Natural killer cell (primary cell): ENCODE measurements around the gene EPB41L4A. TPM values are rescaled to one million over a fixed set of nuclear protein-coding genes. Genes with fewer than 3 reads are reported as not detected.

Experiments
- ATAC-seq, 3 donors: fragments of 150-1000 bp in 2 of 3; fragments of 200-7000 bp in 1 of 3; cut with Tn5 transposase; 1 replicate in 1 of 3; 2 replicates in 2 of 3; pipeline ENCODE4 v1.10.0; 2021; ENCODE audit warnings: mild to moderate bottlenecking in 2 of 3, moderate library complexity in 2 of 3
- DNase-seq, 2 donors: peaks; one replicate each; pipeline versions ENCODE4 v3.0.0 to v3.0.0-alpha.2; 2013 to 2021; ENCODE audit warnings: mixed read lengths in 1 of 2
- H3K27ac ChIP-seq: one replicate; pipeline ENCODE4 v1.5.1; 2013; ENCODE audit warnings: mild to moderate bottlenecking, low read length
- H3K27me3 ChIP-seq: one replicate; pipeline ENCODE4 v1.6.1; 2013; ENCODE audit warnings: low read length; ENCODE audit not compliant: control insufficient read depth, insufficient read depth
- H3K36me3 ChIP-seq: one replicate; pipeline ENCODE4 v1.6.1; 2013; ENCODE audit warnings: low read length; ENCODE audit not compliant: control insufficient read depth, insufficient read depth
- H3K4me1 ChIP-seq: one replicate; pipeline ENCODE4 v1.6.1; 2013; ENCODE audit warnings: low read length; ENCODE audit not compliant: control insufficient read depth, insufficient read depth
- H3K4me3 ChIP-seq: one replicate; pipeline ENCODE4 v1.5.1; 2013; ENCODE audit warnings: low read length
- H3K9me3 ChIP-seq: one replicate; pipeline ENCODE4 v1.6.1; 2013; ENCODE audit warnings: low read length; ENCODE audit not compliant: control insufficient read depth, insufficient read depth
- H3K27ac Mint-ChIP-seq, 2 donors: one replicate each; pipeline ENCODE4 v1.8.0; 2022; ENCODE audit warnings: mild to moderate bottlenecking in 2 of 2, mixed read lengths in 2 of 2, moderate library complexity in 1 of 2
- H3K27me3 Mint-ChIP-seq, 2 donors: one replicate each; pipeline ENCODE4 v1.8.0; 2022; ENCODE audit warnings: low read depth in 2 of 2, mixed read lengths in 2 of 2
- H3K36me3 Mint-ChIP-seq: one replicate; pipeline ENCODE4 v1.8.0; 2022; ENCODE audit warnings: mixed read lengths
- H3K4me1 Mint-ChIP-seq, 2 donors: one replicate each; pipeline ENCODE4 v1.8.0; 2022; ENCODE audit warnings: mixed read lengths in 2 of 2
- H3K4me3 Mint-ChIP-seq: one replicate; pipeline ENCODE4 v1.8.0; 2022; ENCODE audit warnings: mild to moderate bottlenecking, moderate library complexity, mixed read lengths
- H3K9me3 Mint-ChIP-seq, 2 donors: one replicate each; pipeline ENCODE4 v1.8.0; 2022; ENCODE audit warnings: mixed read lengths in 2 of 2
- CTCF ChIP-seq: fragments of 200-600 bp; IDR thresholded peaks from one replicate; pipeline ENCODE4 v1.8.0; 2022; ENCODE audit warnings: antibody characterized with exemption
- WGBS: methylation state at CpG from one replicate; pipeline ENCODE4 v1.1.7; 2013; ENCODE audit warnings: missing lambda C conversion rate; ENCODE audit not compliant: insufficient coverage; 5-methylcytosine and 5-hydroxymethylcytosine counted together
- intact Hi-C: fragments of 100-400 bp; cut with micrococcal nuclease; formaldehyde crosslinking; loops from one replicate; pipeline ENCODE4 v1.14.2; 2022
- total RNA-seq, 4 donors: library from RNA; stranded (reverse); fragments of 120-200 nt in 1 of 4; gene quantifications; one replicate each; pipeline versions ENCODE4 v1.2.3 to v1.2.4, GENCODE V29; 2013 to 2022

EPB41L4A gene
- total RNA-seq, 3 donors from 2014 or later (not counting 1 experiment from before 2014, with no cell fraction given) = 21.9 to 30.4 (median 22.1) TPM

GRCh38 chr5:112117551-112117950 lies 301.5 kb downstream of the EPB41L4A start:
- ATAC-seq (no peak), DNase-seq (no peak)
- Histone ChIP-seq H3K4me3 (no peak overlapping the region), H3K36me3 (no peaks in the 10 kb centered on the region), H3K27me3 (no peaks in the 10 kb centered on the region), H3K9me3 (peaks cover 4% of the 10 kb centered on the region), H3K4me1 (no peaks in the 10 kb centered on the region), H3K27ac (no peak overlapping the region)
- TF ChIP-seq CTCF = no peak
- H3K9me3 Mint-ChIP-seq = peaks cover 2 to 3% of the 10 kb centered on the region in 2 donors
- WGBS = 67% methylated on average over 1 of the region's 1 CpG
- intact Hi-C loops = no loop called here
- H3K36me3 Mint-ChIP-seq = no peaks in the 10 kb centered on the region
- peaks cover 12 to 32% of the 10 kb centered on the region in 2 donors for H3K27me3 Mint-ChIP-seq
- H3K4me1 Mint-ChIP-seq = no peaks in the 10 kb centered on the region
- H3K27ac Mint-ChIP-seq = no peak overlapping the region
- H3K4me3 Mint-ChIP-seq = no peak overlapping the region

- Mint-ChIP-seq H3K27me3 (peaks cover 11 to 23% of the 10 kb centered on the region in 2 donors), H3K36me3 (no peaks in the 10 kb centered on the region), H3K9me3 (peaks cover 1 to 3% of the 10 kb centered on the region in 2 donors), H3K4me3 (no peak overlapping the region), H3K4me1 (no peaks in the 10 kb centered on the region), H3K27ac (no peak overlapping the region)
- H3K4me1 ChIP-seq = no peaks in the 10 kb centered on the region
- no peaks in the 10 kb centered on the region for H3K36me3 ChIP-seq
- DNase-seq (no peak), ATAC-seq (no peak)
- H3K4me3 ChIP-seq = no peak overlapping the region
- peaks cover 4% of the 10 kb centered on the region for H3K9me3 ChIP-seq
- H3K27me3 ChIP-seq = no peaks in the 10 kb centered on the region
- TF ChIP-seq CTCF = no peak
- intact Hi-C loops = no loop called here
- no peak overlapping the region for H3K27ac ChIP-seq
Measured at GRCh38 chr5:112116371-112116770, 302.7 kb downstream of the EPB41L4A start.

DNA sequence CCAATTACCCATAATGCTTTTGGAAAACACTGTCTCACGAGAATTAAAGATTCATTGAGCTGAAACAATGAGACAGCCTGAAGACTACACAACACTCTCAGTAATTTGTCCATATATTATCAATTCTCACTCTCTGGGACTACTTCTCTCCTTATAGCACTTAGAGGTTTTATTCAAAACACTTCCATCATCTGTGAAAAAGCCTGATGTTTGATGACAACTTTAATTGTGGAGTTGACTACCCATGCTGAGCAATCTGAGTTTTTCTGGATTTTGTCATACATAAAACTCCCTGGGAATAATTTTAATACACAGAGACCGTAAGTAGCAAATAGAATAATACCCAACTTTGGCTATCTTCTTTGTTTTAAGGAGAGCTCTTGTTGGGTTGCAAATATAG lies 305.5 kb downstream of the EPB41L4A start:
- H3K27ac Mint-ChIP-seq = no peak overlapping the region
- H3K4me3 Mint-ChIP-seq = no peak overlapping the region
- no peaks in the 10 kb centered on the region for H3K9me3 ChIP-seq
- H3K4me1 ChIP-seq = no peaks in the 10 kb centered on the region
- H3K36me3 ChIP-seq = no peaks in the 10 kb centered on the region
- ATAC-seq (no peak), DNase-seq (no peak)
- H3K9me3 Mint-ChIP-seq = no peaks in the 10 kb centered on the region
- intact Hi-C loops = no loop called here
- H3K36me3 Mint-ChIP-seq = no peaks in the 10 kb centered on the region
- no peaks in the 10 kb centered on the region for H3K27me3 ChIP-seq
- no peak for TF ChIP-seq CTCF
- 88% methylated on average over 1 of the region's 2 CpGs for WGBS
- H3K27me3 Mint-ChIP-seq = peaks cover 8 to 19% of the 10 kb centered on the region in 2 donors
- H3K4me1 Mint-ChIP-seq = no peaks in the 10 kb centered on the region
- no peak overlapping the region for H3K4me3 ChIP-seq
- no peak overlapping the region for H3K27ac ChIP-seq
